ENCODE results near the gene PCNP.
"Not testable (repeated sequence)": the region's sequence is repeated elsewhere in the genome, so short reads cannot be mapped to it uniquely, and the experiment has no call there.

Gene PCNP

DNA sequence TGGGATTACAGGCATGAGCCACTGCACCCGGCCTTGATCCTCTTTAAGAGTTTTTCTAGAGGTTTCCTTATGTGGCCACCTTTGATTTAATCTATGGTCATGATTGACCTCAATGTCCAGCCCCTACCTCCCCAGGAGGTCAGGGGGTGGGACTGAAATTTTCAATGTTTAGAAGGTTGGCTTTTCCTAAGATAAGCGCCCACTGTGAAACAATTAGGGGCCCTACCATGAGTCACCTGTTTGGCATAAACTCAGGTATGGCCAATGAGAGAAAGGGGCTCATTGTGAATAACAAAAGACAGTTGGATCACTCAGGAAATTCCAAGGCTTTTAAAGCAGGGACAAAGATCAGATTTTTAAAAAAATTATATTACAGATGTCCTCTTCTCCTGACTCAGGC is 51.9 kb downstream of the PCNP start:
- TF ChIP-seq ZFX (IDR thresholded peaks at IDR 0.05) = no peak
- TF ChIP-seq, protein P1, sequence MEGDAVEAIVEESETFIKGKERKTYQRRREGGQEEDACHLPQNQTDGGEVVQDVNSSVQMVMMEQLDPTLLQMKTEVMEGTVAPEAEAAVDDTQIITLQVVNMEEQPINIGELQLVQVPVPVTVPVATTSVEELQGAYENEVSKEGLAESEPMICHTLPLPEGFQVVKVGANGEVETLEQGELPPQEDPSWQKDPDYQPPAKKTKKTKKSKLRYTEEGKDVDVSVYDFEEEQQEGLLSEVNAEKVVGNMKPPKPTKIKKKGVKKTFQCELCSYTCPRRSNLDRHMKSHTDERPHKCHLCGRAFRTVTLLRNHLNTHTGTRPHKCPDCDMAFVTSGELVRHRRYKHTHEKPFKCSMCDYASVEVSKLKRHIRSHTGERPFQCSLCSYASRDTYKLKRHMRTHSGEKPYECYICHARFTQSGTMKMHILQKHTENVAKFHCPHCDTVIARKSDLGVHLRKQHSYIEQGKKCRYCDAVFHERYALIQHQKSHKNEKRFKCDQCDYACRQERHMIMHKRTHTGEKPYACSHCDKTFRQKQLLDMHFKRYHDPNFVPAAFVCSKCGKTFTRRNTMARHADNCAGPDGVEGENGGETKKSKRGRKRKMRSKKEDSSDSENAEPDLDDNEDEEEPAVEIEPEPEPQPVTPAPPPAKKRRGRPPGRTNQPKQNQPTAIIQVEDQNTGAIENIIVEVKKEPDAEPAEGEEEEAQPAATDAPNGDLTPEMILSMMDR (conservative IDR thresholded peaks at IDR 0.05) = no peak
- H3K27ac ChIP-seq = no peak overlapping the region

DNA sequence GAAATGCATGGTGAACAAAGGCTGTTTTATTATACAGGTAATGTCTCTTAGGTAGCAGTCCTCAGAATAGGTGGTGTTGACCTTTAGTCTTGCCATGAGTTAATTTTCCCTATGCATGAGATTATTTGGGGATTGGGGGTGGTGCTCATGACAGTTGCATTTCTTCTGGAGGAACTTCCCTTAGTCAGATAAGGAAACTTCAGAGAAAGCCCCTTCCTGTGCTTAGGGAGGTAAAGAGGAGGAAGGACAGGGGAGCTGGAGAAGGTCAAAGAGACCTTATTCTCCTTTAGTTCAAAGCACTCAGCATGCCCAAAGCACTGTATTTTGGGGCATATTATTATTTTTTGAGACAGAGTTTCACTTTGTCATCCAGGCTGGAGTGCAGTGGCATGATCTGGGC is 55.2 kb downstream of the PCNP start:
- no peak overlapping the region for H3K27ac ChIP-seq
- TF ChIP-seq, protein P1 (conservative IDR thresholded peaks at IDR 0.05) = no peak
- TF ChIP-seq ZFX (IDR thresholded peaks at IDR 0.05) = no peak

DNA sequence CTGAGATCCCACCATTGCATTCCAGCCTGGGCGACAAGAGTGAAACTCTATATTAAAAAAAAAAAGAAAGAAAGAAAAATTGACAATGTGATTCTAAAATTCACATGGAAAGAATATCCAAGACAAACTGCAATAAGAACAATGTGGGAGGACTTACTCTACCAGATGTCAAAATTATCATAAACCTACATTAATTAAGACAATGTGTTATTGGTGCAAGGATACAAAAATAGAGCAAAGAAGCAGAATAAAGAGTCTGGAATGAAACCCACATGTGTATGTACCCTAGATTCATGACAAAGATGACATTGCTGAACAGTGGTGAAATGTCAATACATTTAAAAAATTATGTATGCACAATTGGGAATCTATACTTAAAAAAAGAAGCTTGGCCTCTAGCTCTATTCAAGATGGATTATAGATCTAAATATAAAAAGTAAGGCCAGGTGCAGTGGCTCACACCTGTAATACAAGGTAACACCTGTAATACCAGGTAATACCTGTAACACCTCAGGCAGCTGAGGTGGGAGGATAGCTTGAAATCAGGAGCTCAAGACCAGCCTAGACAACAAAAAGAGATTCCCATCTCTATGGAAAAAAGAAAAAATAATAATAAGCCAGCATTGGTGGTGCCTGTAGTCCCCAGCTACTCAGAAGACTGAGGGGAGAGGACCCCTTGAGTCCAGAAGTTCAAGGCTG is 57.3 kb downstream of the PCNP start:
- no peak overlapping the region for H3K27ac ChIP-seq
- no peak for TF ChIP-seq ZFX (IDR thresholded peaks at IDR 0.05)
- TF ChIP-seq, protein P1 (conservative IDR thresholded peaks at IDR 0.05) = no peak

DNA sequence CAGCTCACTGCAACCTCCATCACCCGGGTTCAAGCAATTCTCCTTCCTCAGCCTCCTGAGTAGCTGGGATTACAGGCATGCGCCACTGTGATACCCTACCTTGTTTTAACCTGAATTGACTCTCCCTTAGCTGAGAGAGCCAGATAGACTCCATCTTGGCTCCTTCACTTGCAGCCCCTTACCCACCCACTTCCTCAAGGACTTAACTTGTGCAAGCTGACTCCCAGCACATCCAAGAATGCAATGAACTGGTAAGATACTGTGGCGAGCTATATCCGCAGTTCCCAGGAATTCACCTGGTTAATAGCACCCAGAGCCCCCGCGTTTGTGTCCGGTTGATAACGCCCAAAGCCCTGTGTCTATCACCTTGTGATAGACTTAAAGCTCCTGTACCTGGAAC is 58.0 kb downstream of the PCNP start:
- H3K27ac ChIP-seq = not testable (repeated sequence)

DNA sequence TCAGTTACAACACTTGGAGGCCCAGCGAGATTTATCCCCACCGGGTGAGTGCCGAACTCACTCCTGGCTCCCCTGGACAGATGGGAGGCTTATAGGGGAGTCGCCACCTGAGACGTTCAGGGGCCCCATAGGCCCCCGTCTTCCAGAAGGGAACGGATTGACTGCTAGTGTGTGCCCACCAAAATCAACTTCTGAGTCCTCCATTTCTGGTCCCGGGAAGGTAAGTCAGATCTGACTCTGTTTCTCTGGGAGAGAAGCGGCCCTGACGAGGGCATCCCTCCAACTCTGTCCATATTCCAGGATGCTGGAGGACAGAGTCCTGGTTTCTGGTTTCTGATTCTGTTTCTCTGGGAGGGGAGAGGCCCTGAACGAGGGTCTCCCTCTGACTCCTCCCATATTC is 58.6 kb downstream of the PCNP start:
- TF ChIP-seq ZFX (IDR thresholded peaks at IDR 0.05) = no peak
- TF ChIP-seq, protein P1 (conservative IDR thresholded peaks at IDR 0.05) = no peak
- no peak overlapping the region for H3K27ac ChIP-seq

DNA sequence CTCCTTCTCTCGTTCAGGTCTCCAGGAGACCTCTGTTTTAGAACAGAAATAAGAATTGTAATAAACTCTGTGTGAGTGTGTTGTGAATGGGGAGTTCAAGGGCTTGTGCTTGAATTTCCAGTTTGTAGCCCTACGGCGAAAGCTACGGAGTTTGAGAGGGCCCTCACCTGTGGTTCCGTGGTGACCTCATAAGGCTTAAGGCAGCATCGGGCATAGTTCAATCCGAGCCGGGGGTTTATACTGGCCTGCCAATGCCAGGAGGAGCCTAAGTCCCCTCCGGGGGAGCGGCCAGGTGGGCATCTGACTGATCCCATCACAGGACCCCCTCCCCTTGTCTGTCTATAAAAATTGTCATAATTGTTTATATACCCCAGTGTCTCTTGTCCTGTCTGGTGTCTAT is 59.2 kb downstream of the PCNP start:
- no peak overlapping the region for H3K27ac ChIP-seq
- TF ChIP-seq, protein P1 (conservative IDR thresholded peaks at IDR 0.05) = no peak
- no peak for TF ChIP-seq ZFX (IDR thresholded peaks at IDR 0.05)

DNA sequence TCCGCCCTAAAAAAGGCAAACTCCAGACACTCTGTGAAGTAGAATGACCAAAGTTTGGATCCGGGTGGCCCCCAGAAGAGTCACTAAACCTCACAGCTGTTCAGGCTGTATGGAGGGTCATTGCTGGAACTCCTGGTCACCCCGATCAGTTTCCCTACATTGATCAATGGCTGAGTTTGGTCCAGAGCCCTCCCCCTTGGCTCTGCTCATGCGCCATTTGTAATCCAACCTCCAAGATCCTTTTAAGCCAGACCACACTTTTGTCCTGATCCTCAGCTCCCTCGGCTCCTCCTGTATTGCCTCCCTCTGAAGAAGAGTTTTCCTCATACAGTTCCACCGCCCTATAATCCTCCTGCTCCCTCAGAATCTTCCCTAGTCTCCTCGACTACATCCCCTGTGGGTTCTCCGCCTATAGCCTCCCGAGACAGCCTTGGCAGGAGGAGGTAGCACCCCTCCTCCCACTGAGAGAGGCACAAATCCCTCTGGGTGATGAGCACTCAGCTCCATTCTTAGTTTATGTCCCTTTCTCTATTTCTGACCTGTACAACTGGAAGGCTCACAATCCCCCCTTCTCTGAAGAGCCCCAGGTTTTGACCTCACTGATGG is 60.7 kb downstream of the PCNP start:
- TF ChIP-seq ZFX (IDR thresholded peaks at IDR 0.05) = no peak
- TF ChIP-seq, protein P1 (conservative IDR thresholded peaks at IDR 0.05) = no peak
- no peak overlapping the region for H3K27ac ChIP-seq

DNA sequence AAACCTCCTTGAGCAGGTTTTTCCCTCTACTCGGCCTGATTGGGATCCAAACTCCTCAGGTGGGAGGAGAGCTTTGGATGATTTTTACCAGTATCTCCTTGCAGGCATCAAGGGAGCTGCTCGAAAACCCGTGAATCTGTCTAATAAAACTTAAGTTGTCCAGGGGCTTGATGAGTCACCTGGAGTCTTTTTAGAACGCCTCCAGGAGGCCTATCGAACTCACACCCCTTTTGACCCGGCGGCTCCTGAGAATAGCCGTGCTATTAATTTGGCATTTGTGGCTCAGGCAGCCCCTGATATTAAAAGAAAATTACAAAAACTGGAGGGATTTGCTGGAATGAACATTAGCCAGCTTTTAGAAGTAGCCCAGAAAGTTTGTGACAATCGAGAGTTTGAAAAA is 61.4 kb downstream of the PCNP start:
- H3K27ac ChIP-seq = no peak overlapping the region
- TF ChIP-seq, protein P1 (conservative IDR thresholded peaks at IDR 0.05) = no peak
- TF ChIP-seq ZFX (IDR thresholded peaks at IDR 0.05) = no peak

All from C4-2B (cell line).